HepG2 (cell line): ENCODE data around the gene OR2AT4. TPM values are rescaled to one million over a fixed set of nuclear protein-coding genes. Genes with fewer than 3 reads are reported as not detected.

Experiments used
- ATAC-seq: fragments of 200-7000 bp; cut with Tn5 transposase; 3 replicates; pipeline ENCODE4 v1.9.1; 2020; ENCODE audit warnings: mild to moderate bottlenecking, moderate library complexity
- BruUV-seq: library from RNA; stranded (reverse); fragments of 400-500 nt; replicated peaks from 2 replicates; lab custom pipeline; 2021; lab: Mats Ljungman, UMichigan
- CTCF ChIA-PET: fragments of 300-600 bp; formaldehyde crosslinking; extraction: SDS; loops from one replicate; lab custom pipeline; 2021; ENCODE audit warnings: low total read pairs, inconsistent platforms, low intra/inter-chr PET ratio; lab: Yijun Ruan, JAX
- POLR2A ChIA-PET: fragments of 350-600 bp; sonication (Branson Sonifier 250); formaldehyde crosslinking; loops from one replicate; lab custom pipeline; 2020; ENCODE audit warnings: antibody characterized with exemption, inconsistent platforms; lab: Yijun Ruan, JAX
- DNase-seq: peaks from one replicate; pipeline ENCODE4 v3.0.0-alpha.2; 2015; ENCODE audit warnings: low spot score
- FAIRE-seq: peaks from 3 replicates; lab custom pipeline; 2011; peaks lifted over from hg19 to GRCh38; lab: Jason Lieb, UNC
- H2AFZ ChIP-seq: one replicate; pipeline ENCODE4 v1.6.1; 2011; ENCODE audit warnings: low read length, inconsistent platforms
- H3K27ac ChIP-seq: fragments of 300-600 bp; 3 replicates; pipeline ENCODE4 v1.8.0; 2011; ENCODE audit warnings: mixed run types, mild to moderate bottlenecking, mixed read lengths, low read length, inconsistent platforms; ENCODE audit not compliant: insufficient read depth; ENCODE audit errors: extremely low read length
- H3K27me3 ChIP-seq, 2 experiments: fragments of 200-600 bp in 1 of 2; 2 replicates in 1 of 2; 3 replicates in 1 of 2; pipeline versions ENCODE4 v1.6.0 to v1.8.0; 2011; ENCODE audit warnings: low read length in 2 of 2, mild to moderate bottlenecking in 2 of 2, moderate library complexity in 2 of 2, inconsistent platforms in 1 of 2; ENCODE audit not compliant: insufficient read depth in 2 of 2, control insufficient read depth in 1 of 2
- H3K36me3 ChIP-seq, 2 experiments: fragments of 200-600 bp in 1 of 2; replicated peaks in 1 of 2; 2 replicates in 1 of 2; 3 replicates in 1 of 2; pipeline versions ENCODE4 v1.5.1 to v1.8.0; 2011; ENCODE audit warnings: low read length in 2 of 2, inconsistent platforms in 1 of 2; ENCODE audit not compliant: insufficient read depth in 2 of 2, control insufficient read depth in 1 of 2
- H3K4me1 ChIP-seq: 2 replicates; pipeline ENCODE4 v1.5.1; 2012; ENCODE audit warnings: low read length, inconsistent platforms; ENCODE audit not compliant: insufficient read depth
- H3K4me2 ChIP-seq: 2 replicates; pipeline ENCODE4 v1.6.0; 2011; ENCODE audit warnings: low read depth, low read length, inconsistent platforms
- H3K4me3 ChIP-seq, 3 experiments: fragments of 200-600 bp in 1 of 3; sonication (generic), shearing (Covaris generic) in 1 of 3; replicated peaks in 1 of 3; 2 replicates each; pipeline ENCODE4 v1.5.1; 2011 to 2016; ENCODE audit warnings: low read length in 3 of 3, inconsistent platforms in 2 of 3, low read depth in 2 of 3, mild to moderate bottlenecking in 2 of 3, control low read depth in 1 of 3, mixed read lengths in 1 of 3; ENCODE audit not compliant: insufficient read depth in 1 of 3
- H3K79me2 ChIP-seq: one replicate; pipeline ENCODE4 v1.6.1; 2011; ENCODE audit warnings: low read length, inconsistent platforms; ENCODE audit not compliant: insufficient read depth
- H3K9ac ChIP-seq: 2 replicates; pipeline ENCODE4 v1.6.0; 2011; ENCODE audit warnings: mild to moderate bottlenecking, low read depth, low read length, inconsistent platforms; ENCODE audit not compliant: insufficient read depth
- H3K9me3 ChIP-seq: 2 replicates; pipeline ENCODE4 v1.5.1; 2012; ENCODE audit warnings: mild to moderate bottlenecking, low read length
- H4K20me1 ChIP-seq: 2 replicates; pipeline ENCODE4 v1.6.0; 2011; ENCODE audit warnings: inconsistent platforms, mild to moderate bottlenecking, low read length, moderate library complexity; ENCODE audit not compliant: insufficient read depth
- CREB1 ChIP-seq, 2 experiments: fragments of 450-650 bp in 1 of 2; IDR thresholded peaks; 2 replicates each; pipeline ENCODE4 v1.6.1; 2016 to 2017; ENCODE audit warnings: control low read depth in 1 of 2, mild to moderate bottlenecking in 1 of 2, missing compliant biosample characterization in 1 of 2, missing genetic modification characterization in 1 of 2
- NBN ChIP-seq: fragments of 450-650 bp; conservative IDR thresholded peaks from 2 replicates; pipeline ENCODE4 v1.6.1; 2017
- NR0B2 ChIP-seq: sonication (generic); formaldehyde crosslinking; IDR thresholded peaks from 2 replicates; pipeline ENCODE4 v1.4.0; 2020; ENCODE audit warnings: mild to moderate bottlenecking, missing genetic modification reagents
- POLR2G ChIP-seq: fragments of 200-400 bp; formaldehyde crosslinking; IDR thresholded peaks from 2 replicates; pipeline ENCODE4 v1.6.1; 2018; ENCODE audit warnings: mild to moderate bottlenecking, low read depth, low read length, moderate library complexity
- STAG1 ChIP-seq: sonication (generic); formaldehyde crosslinking; IDR thresholded peaks from 2 replicates; pipeline ENCODE4 v1.4.0; 2020; ENCODE audit warnings: missing genetic modification reagents
- ZNF101 ChIP-seq: sonication (generic); formaldehyde crosslinking; IDR thresholded peaks from 2 replicates; pipeline ENCODE4 v1.4.0; 2020; ENCODE audit warnings: mild to moderate bottlenecking, low read depth, missing genetic modification reagents, borderline replicate concordance
- ZNF33A ChIP-seq: sonication (generic); formaldehyde crosslinking; IDR thresholded peaks from 2 replicates; pipeline ENCODE4 v1.5.1; 2020; ENCODE audit warnings: missing genetic modification reagents, mild to moderate bottlenecking, moderate library complexity, borderline replicate concordance
- ZNF367 ChIP-seq: sonication (generic); formaldehyde crosslinking; IDR thresholded peaks from 2 replicates; pipeline ENCODE4 v1.4.0; 2020; ENCODE audit warnings: missing genetic modification reagents, borderline replicate concordance
- ZNF691 ChIP-seq: sonication (generic); formaldehyde crosslinking; IDR thresholded peaks from 2 replicates; pipeline ENCODE4 v1.4.0; 2020; ENCODE audit warnings: missing genetic modification reagents, low read depth, mild to moderate bottlenecking, borderline replicate concordance
- WGBS: methylation state at CpG from one replicate; pipeline ENCODE4 v1.1.6; 2017; ENCODE audit warnings: low lambda C conversion rate; 5-methylcytosine and 5-hydroxymethylcytosine counted together
- in situ Hi-C: cut with HindIII; loops from 2 replicates; pipeline ENCODE4 v1.10.0; 2017; ENCODE audit warnings: low pct_unique_long_range_greater_than_20kb; ENCODE audit not compliant: extremely low pct_ligation_motif_present
- intact Hi-C: fragments of 100-400 bp; cut with micrococcal nuclease; formaldehyde crosslinking; loops from one replicate; pipeline ENCODE4 v1.10.0; 2022; ENCODE audit not compliant: unreplicated experiment
- polyA plus RNA-seq, 8 experiments: library from polyadenylated mRNA; depleted of rRNA in 3 of 8; stranded (reverse) in 7 of 8; unstranded in 1 of 8; fragments of >200 nt; fragmentation: Illumina TruSeq in 4 of 8; extraction: Trizol in 4 of 8; gene quantifications; 2 replicates each; pipeline versions ENCODE4 v1.2.1 to v1.2.3, GENCODE V29; 2011 to 2016; ENCODE audit warnings: low read depth in 4 of 8, missing spikeins in 1 of 8, mixed read lengths in 1 of 8; ENCODE audit not compliant: insufficient read depth in 1 of 8
- total RNA-seq, 5 experiments: library from RNA; depleted of rRNA; stranded (reverse); fragments of >200 nt; fragmentation: Illumina TruSeq; extraction: Trizol; gene quantifications; 2 replicates each; pipeline ENCODE4 v1.2.3, GENCODE V29; 2016; ENCODE audit warnings: low read depth in 1 of 5

Gene OR2AT4
- total and polyA plus RNA-seq, 2 of the 13 experiments (the other 11 are each of a cell fraction or from before 2014, with no cell fraction given): not detected

- TF ChIP-seq CREB1 (IDR thresholded peaks at IDR 0.05): 0 out of 2 replicates have a peak, but pooled peaks have one; percentile 4
- TF ChIP-seq CREB1 (CRISPR knock-in tag; IDR thresholded peaks at IDR 0.05): no peak
- no peak for TF ChIP-seq POLR2G
- H3K27me3 ChIP-seq: no peaks in the 10 kb centered on the region; a peak in 1 of 5 replicates
- no peak overlapping the region for H3K27ac ChIP-seq
- H3K4me1 ChIP-seq: peaks cover 6% of the 10 kb centered on the region
- in situ Hi-C loops (no loop called here), intact Hi-C loops (no loop called here)
- WGBS: 15% methylated on average over 4 of the region's 4 CpGs
- H4K20me1 ChIP-seq: no peaks in the 10 kb centered on the region
- CTCF ChIA-PET: no interaction called here
- no peak overlapping the region for H3K9ac ChIP-seq
- no peaks in the 10 kb centered on the region for H3K36me3 ChIP-seq
- POLR2A ChIA-PET: no interaction called here
- H3K9me3 ChIP-seq: no peaks in the 10 kb centered on the region
- no peak overlapping the region for H2AFZ ChIP-seq
- no peak for DNase-seq
- ATAC-seq: no peak
- no TSS peak for BruUV-seq
- no peak overlapping the region for H3K4me2 ChIP-seq
- FAIRE-seq: no peak
- H3K4me3 ChIP-seq: no peak overlapping the region
- no peaks in the 10 kb centered on the region for H3K79me2 ChIP-seq
These were observed 17.1 kb downstream of the OR2AT4 start for GRCh38 chr11:75079546-75079945.

- BruUV-seq: no TSS peak
- H2AFZ ChIP-seq: no peak overlapping the region
These were observed 18.4 kb downstream of the OR2AT4 start for GRCh38 chr11:75078233-75078632.

More at GRCh38 chr11:75078233-75078632, 18.4 kb downstream of the OR2AT4 start:
- no peak for ATAC-seq
- Histone ChIP-seq H4K20me1 (no peaks in the 10 kb centered on the region), H3K9ac (no peak overlapping the region), H3K9me3 (no peaks in the 10 kb centered on the region), H3K4me1 (peaks cover 10% of the 10 kb centered on the region), H3K27me3 (no peaks in the 10 kb centered on the region; a peak in 1 of 5 replicates), H3K4me3 (no peak overlapping the region), H3K36me3 (no peaks in the 10 kb centered on the region), H3K4me2 (no peak overlapping the region), H3K27ac (no peak overlapping the region), H3K79me2 (no peaks in the 10 kb centered on the region)
- in situ Hi-C loops (no loop called here), intact Hi-C loops (no loop called here)
- POLR2A ChIA-PET: no interaction called here
- no peak for DNase-seq
- FAIRE-seq: no peak
- TF ChIP-seq ZNF691 (CRISPR knock-in tag) (no peak), NR0B2 (CRISPR knock-in tag) (no peak), ZNF101 (no peak), ZNF367 (no peak), STAG1 (CRISPR knock-in tag) (no peak), NBN (no peak), ZNF33A (CRISPR knock-in tag) (no peak)
- 25% methylated on average over 2 of the region's 2 CpGs for WGBS
- CTCF ChIA-PET: no interaction called here
